Osteoblast (primary cell): ENCODE measurements around the gene PABPC1L. TPM values are rescaled to one million over a fixed set of nuclear protein-coding genes. Genes with fewer than 3 reads are reported as not detected.

Experiments used
- DNase-seq: peaks from one replicate; pipeline ENCODE4 v3.0.0; 2011; ENCODE audit warnings: low spot score, mixed read lengths; ENCODE audit not compliant: insufficient read length; ENCODE audit errors: missing footprints
- H2AFZ ChIP-seq: 2 replicates; pipeline ENCODE4 v1.6.0; 2011; ENCODE audit warnings: mild to moderate bottlenecking, low read length
- H3K27ac ChIP-seq: 2 replicates; pipeline ENCODE4 v1.5.1; 2011; ENCODE audit warnings: mild to moderate bottlenecking, low read depth, low read length, moderate library complexity
- H3K27me3 ChIP-seq: 2 replicates; pipeline ENCODE4 v1.6.0; 2012; ENCODE audit warnings: mild to moderate bottlenecking, control low read depth, inconsistent platforms, low read length, moderate library complexity; ENCODE audit not compliant: insufficient read depth
- H3K36me3 ChIP-seq: 2 replicates; pipeline ENCODE4 v1.5.1; 2011; ENCODE audit warnings: mild to moderate bottlenecking, low read length, control low read depth, moderate library complexity; ENCODE audit not compliant: insufficient read depth
- H3K4me1 ChIP-seq: 2 replicates; pipeline ENCODE4 v1.5.1; 2011; ENCODE audit warnings: mild to moderate bottlenecking, low read length, control low read depth, moderate library complexity; ENCODE audit not compliant: insufficient read depth
- H3K4me2 ChIP-seq: 2 replicates; pipeline ENCODE4 v1.6.0; 2011; ENCODE audit warnings: mild to moderate bottlenecking, low read length; ENCODE audit not compliant: insufficient read depth
- H3K4me3 ChIP-seq: fragments of 200-600 bp; sonication (generic); 3 replicates; pipeline ENCODE4 v1.5.1; 2012; ENCODE audit warnings: mild to moderate bottlenecking, low read length, inconsistent platforms; ENCODE audit not compliant: insufficient read depth
- H3K79me2 ChIP-seq: 2 replicates; pipeline ENCODE4 v1.6.0; 2012; ENCODE audit warnings: mild to moderate bottlenecking, low read length, control low read depth, inconsistent platforms; ENCODE audit not compliant: insufficient read depth
- H3K9me3 ChIP-seq: 2 replicates; pipeline ENCODE4 v1.5.1; 2011; ENCODE audit warnings: low read depth, low read length, control low read depth
- H4K20me1 ChIP-seq: 2 replicates; pipeline ENCODE4 v1.6.0; 2012; ENCODE audit warnings: mild to moderate bottlenecking, low read length, control low read depth; ENCODE audit not compliant: insufficient read depth
- CTCF ChIP-seq: IDR thresholded peaks from 2 replicates; pipeline ENCODE4 v1.5.1; 2011; ENCODE audit warnings: mild to moderate bottlenecking, low read depth, low read length, moderate library complexity; ENCODE audit errors: extremely low read depth
- total RNA-seq: library from RNA; depleted of rRNA; stranded (reverse); fragments of >200 nt; gene quantifications from 2 replicates; pipeline ENCODE4 v1.2.3, GENCODE V29; 2012

Gene PABPC1L
- total RNA-seq, 1 donor: 15.6 TPM

- H2AFZ ChIP-seq: no peak overlapping the region
- H3K4me1 ChIP-seq: peaks cover 7% of the 10 kb centered on the region
- peaks cover 73% of the 10 kb centered on the region for H3K36me3 ChIP-seq
- no peak overlapping the region for H3K4me2 ChIP-seq
- no peak for TF ChIP-seq CTCF
- no peak overlapping the region for H3K27ac ChIP-seq
- H3K4me3 ChIP-seq: no peak overlapping the region
- no peaks in the 10 kb centered on the region for H3K9me3 ChIP-seq
- no peaks in the 10 kb centered on the region for H3K27me3 ChIP-seq
- peaks cover 37% of the 10 kb centered on the region for H4K20me1 ChIP-seq
- peaks cover 64% of the 10 kb centered on the region for H3K79me2 ChIP-seq
- DNase-seq: no peak
Measured at GRCh38 chr20:44904377-44904776, 5.5 kb upstream of the PABPC1L start.

- Histone ChIP-seq H3K79me2 (peaks cover 20% of the 10 kb centered on the region), H3K27me3 (no peaks in the 10 kb centered on the region), H3K9me3 (no peaks in the 10 kb centered on the region), H3K36me3 (peaks cover 54% of the 10 kb centered on the region), H2AFZ (no peak overlapping the region), H3K27ac (no peak overlapping the region), H3K4me1 (no peaks in the 10 kb centered on the region), H3K4me2 (peak overlapping the region; percentile 90), H3K4me3 (peak overlapping the region; percentile 82), H4K20me1 (peaks cover 2% of the 10 kb centered on the region)
- no peak for TF ChIP-seq CTCF
- DNase-seq: no peak
Measured at GRCh38 chr20:44908987-44909871, 631 bp upstream of the PABPC1L start.

- no peak for TF ChIP-seq CTCF
- H3K4me1 ChIP-seq: no peaks in the 10 kb centered on the region
- H3K4me2 ChIP-seq: peak overlapping the region; percentile 90
- peak overlapping the region; percentile 58 for H2AFZ ChIP-seq
- H3K79me2 ChIP-seq: peaks cover 8% of the 10 kb centered on the region
- H3K27ac ChIP-seq: no peak overlapping the region
- H3K36me3 ChIP-seq: peaks cover 39% of the 10 kb centered on the region
- no peak for DNase-seq
- H3K27me3 ChIP-seq: no peaks in the 10 kb centered on the region
- no peaks in the 10 kb centered on the region for H4K20me1 ChIP-seq
- no peaks in the 10 kb centered on the region for H3K9me3 ChIP-seq
- peak overlapping the region; percentile 82 for H3K4me3 ChIP-seq
Measured at GRCh38 chr20:44910690-44911262, 916 bp downstream of the PABPC1L start.

GRCh38 chr20:44911264-44911921 is 1.5 kb downstream of the PABPC1L start:
- no peaks in the 10 kb centered on the region for H3K9me3 ChIP-seq
- H3K27ac ChIP-seq: no peak overlapping the region
- no peaks in the 10 kb centered on the region for H4K20me1 ChIP-seq
- H3K4me1 ChIP-seq: no peaks in the 10 kb centered on the region
- no peak for DNase-seq
- peak; percentile 47 for TF ChIP-seq CTCF
- H2AFZ ChIP-seq: no peak overlapping the region
- H3K4me3 ChIP-seq: no peak overlapping the region
- H3K4me2 ChIP-seq: no peak overlapping the region
- no peaks in the 10 kb centered on the region for H3K27me3 ChIP-seq
- H3K79me2 ChIP-seq: peaks cover 4% of the 10 kb centered on the region
- H3K36me3 ChIP-seq: peaks cover 32% of the 10 kb centered on the region
